ENCODE data around the gene NSMCE3. TPM values are rescaled to one million over a fixed set of nuclear protein-coding genes. Genes with fewer than 3 reads are reported as not detected.

Gene NSMCE3
- total RNA-seq, 1 donor from 2014 or later: 6.8 TPM

DNA sequence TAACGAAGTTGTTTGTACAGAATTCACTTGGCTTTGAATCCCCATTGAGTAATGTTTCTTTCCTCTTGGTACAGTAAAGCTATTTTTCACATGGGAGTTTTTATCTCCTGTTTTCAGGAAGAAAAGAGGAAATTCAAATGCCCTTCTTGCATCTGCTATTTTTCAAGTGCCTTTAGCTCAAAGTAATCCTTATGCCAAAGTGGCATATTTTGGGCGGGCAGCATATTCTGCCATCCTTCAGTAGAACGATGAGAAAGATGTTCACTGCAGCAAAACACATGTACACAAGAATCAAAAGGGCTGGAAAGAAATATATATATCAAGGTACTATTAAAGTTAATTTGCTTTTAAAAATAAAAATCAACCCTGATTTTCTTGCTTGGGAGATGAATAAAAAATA, 5.3 kb upstream of the NSMCE3 start:
- no peak for DNase-seq (ENCODE audit: missing footprints)
- intact Hi-C loops (cut with DNase I): no loop called here

DNA sequence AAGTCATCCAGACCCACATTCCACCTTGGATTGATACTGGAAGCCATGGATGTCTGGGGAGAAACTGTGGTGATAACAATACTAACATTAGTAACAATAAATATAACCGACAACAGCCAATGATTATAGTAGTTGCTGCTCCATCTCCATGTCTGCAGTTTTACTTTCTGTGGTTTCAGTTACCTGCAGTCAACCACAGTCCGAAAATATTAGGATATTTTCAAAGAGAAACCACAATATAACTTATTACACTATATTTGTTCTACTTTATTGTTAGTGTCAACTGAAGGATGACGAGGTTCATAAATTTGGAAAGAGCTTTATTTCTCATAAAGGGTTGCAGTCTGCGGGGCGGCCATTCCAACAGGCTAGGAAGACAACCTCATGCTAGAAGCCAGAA, 2.6 kb upstream of the NSMCE3 start:
- intact Hi-C loops (cut with DNase I): no loop called here

More for the DNA sequence above, 5.3 kb upstream of the NSMCE3 start:
- ATAC-seq: no peak

DNA sequence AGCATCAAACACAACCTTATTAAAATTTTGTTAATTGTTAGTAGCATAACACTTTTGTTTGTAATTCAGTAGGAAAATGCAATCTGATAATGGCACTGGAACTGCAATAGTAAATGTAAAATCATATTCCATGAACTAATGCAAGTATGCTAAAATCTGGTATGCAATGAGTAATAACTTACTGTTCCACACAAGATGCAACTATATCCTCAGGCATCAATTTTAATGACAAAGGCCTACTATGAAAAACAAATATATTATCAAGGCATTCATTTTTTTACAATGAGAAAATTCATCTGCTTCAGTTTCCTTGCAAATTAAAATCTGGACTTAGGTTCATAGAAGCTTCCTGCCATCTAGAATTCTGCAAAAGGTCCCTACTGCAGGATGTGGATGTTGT, 1.4 kb upstream of the NSMCE3 start:
- ATAC-seq: no peak
- no peak for DNase-seq (ENCODE audit: missing footprints)
- intact Hi-C loops (cut with DNase I): no loop called here

More for the DNA sequence above, 2.6 kb upstream of the NSMCE3 start:
- DNase-seq (ENCODE audit: missing footprints): no peak
- no peak for ATAC-seq

DNA sequence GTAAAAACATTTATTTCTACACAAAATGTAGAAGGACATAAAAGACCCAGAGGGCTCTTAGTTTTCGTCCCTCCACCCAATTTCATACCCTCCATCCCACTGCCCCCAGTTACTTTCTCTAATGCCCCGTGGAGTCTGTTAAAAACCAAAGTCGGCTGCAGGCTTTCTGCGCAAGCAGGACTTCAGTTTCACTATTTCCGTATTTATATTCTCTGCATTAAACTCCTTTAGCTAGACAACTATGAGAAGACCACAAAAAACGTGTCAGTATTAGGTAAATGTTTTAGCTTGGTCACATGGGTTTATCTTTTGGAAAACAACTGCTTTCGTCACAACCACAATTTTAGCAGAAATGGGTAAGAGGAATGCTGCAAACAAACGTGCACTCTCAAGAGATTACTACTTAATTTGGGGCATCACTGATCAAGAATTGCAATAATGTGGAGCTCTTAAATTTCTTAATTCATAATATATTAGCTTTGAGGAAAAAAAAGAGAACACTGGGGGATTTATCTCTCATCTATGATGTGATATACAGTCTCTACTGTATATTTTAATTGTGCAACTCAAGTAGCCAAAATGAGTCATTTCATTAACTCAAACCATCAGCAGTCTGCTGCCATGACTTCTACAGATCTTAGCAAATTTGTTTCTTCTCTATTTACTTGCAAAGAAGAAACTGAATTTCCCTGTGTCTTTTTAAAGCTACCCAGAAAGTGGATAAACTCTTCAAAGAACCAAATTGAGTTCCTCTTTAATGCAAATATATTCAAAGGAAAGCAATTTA, 740 bp upstream of the NSMCE3 start:
- ATAC-seq (no peak), DNase-seq (ENCODE audit: missing footprints) (no peak)
- intact Hi-C loops (cut with DNase I): no loop called here

DNA sequence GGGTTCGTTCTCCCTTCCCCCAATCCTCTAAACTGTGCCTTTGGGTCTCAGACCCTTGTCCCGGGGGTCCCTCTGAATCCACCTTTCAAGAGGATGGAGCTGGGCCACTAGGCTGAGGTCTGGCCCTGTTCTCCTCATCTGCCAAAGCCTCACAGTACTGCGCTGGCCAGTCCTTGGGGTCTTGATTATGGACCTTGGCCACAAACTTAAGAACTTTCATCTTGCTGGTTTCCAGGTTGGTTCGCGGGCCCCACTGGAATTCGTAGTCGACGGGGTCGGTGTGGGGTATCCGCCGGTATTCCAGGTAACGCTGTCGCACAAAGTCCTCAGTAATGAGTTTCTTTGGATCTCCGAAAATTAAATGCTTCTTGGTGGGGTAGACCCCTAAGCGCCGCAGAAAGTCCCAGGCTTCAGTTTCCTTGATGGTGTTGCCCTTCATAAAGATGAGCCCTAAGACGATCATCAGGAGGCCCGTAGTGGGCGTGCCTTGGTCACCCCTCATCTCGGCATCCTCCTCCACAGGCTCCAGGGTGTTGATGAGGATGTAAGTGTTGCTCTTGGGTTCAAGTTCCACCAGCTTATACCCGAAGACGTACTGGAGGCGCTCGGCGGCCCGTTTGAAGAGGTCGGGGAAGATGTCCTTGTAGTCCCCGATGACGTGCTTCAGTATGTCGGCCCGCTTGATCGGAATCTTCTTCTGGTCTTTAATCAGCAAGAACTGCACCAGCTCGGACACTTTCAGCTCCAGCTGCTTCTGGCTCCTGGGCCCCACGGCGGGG, 727 bp downstream of the NSMCE3 start:
- DNase-seq (ENCODE audit: missing footprints) (no peak), ATAC-seq (peak; percentile 36)
- intact Hi-C loops (cut with DNase I): no loop called here

DNA sequence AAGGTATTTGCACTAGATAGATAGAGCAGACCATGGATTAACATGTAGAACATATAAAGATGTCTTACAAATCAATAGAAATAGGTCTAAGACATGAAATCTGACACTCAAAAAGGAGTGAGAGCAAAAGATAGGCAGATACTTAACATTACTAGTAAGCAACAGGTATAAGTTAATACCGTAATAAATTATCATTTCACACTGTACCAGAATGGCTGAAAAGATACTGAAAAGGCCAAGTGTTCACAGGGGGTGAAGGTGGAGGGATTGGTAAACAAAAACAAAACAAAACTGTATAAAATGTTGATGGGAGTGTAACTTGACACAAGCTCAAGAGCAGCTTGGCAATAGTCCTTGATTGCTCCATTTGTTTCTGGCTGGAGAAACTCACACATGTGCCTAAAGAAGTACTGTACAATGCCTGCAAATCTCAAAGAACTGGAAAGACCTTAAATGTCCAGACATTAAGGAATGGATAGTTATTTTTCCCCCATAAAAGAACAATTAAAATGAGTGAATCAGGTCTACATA, 3.5 kb downstream of the NSMCE3 start:
- DNase-seq (ENCODE audit: missing footprints) (no peak), ATAC-seq (no peak)
- intact Hi-C loops (cut with DNase I): no loop called here

DNA sequence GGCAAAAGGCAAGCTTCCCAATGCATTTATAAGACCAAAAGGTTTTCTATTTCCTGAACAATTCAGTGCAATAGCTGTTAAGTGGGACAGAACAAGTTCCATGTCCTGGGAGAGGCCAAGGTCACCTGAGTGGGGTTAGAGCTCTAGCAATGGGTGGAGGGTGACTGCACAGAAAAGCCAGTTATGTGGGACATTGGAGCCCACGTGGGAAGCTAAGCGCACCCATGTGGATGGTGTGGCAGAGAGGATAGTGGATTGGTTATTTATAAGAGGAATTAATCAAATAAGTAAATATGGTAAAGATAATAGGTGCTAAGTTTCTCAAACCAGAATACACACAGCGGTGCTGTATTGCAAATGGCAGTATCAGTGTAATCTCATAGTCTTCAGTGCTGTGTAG, 6.3 kb downstream of the NSMCE3 start:
- intact Hi-C loops (cut with DNase I): no loop called here
- no peak for DNase-seq (ENCODE audit: missing footprints)
- no peak for ATAC-seq

DNA sequence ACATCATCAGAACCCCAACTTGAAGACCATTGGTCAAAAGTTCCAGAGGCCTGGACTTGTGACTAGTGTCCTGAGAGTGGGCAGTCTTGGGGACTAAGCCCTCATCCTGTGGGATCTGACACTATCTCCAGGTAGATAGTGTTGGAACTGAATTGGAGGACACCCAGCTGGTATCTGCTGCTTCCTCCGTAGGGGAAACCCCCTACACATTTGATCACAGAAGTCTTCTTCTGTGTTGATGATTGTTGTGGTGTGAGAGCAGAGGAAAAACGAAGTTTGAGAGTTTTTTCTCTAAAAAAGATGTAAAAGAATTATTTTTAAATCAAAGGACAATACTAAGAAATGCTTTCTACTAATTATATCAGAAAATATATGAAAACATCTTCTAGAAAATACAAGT, 6.9 kb downstream of the NSMCE3 start:
- intact Hi-C loops (cut with DNase I): no loop called here
- no peak for DNase-seq (ENCODE audit: missing footprints)
- ATAC-seq: no peak

DNA sequence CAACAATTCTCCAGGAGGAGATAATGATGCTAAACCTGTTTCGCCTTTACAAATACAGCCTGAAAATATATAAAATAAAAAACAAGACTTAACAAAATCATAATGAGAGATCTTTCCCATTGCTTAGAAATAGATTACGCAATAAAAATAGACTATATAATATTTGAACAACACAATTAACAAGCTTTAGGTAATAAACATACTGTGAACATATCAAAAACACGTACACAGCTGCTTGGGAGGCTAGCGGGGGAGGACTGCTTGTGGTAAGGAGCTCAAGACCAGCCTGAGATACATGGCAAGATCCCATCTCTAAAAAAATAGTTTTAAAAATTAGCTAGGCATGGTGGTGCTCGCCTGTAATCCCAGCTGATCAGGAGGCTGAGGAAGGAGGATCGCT, 8.7 kb downstream of the NSMCE3 start:
- ATAC-seq (no peak), DNase-seq (ENCODE audit: missing footprints) (no peak)
- intact Hi-C loops (cut with DNase I): no loop called here

DNA sequence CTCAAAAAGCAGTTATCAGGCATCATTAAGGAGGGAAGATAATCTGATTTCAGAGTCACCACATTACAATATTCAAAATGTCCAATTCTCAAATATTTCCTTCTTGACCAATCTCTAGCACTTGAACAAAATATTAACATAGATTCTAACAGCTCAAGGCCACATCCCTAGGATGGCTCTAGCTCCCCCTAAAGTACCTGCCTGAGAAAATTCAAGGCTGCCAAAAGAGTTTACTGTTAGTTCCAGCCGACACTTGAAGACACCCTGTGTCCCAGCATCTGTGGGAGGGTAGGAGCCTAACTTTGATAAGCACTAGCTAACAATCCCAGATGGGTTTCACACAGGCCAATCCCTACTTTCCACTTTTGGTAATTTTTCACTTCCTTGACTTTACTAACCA, 10.4 kb downstream of the NSMCE3 start:
- DNase-seq (ENCODE audit: missing footprints): no peak
- intact Hi-C loops (cut with DNase I): no loop called here
- no peak for ATAC-seq

DNA sequence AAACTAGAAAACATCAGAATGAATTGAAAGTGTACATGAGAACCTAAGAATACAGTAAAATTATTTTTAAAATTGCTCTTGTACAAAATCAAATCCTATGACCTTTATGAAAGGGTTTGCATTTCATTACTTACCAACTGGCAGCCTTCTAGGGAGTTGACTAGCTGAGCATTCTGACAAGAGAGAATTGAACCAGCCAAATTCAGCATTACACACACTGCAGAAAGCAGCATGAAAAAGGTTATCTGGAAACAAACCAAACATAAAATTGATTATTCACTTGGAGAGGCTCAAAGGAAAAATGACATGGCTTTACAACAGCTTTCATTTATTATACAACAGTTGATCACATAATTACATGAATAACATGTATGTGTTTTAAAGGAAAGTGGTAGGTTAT, 17.4 kb downstream of the NSMCE3 start:
- intact Hi-C loops (cut with DNase I): no loop called here
- no peak for ATAC-seq

DNA sequence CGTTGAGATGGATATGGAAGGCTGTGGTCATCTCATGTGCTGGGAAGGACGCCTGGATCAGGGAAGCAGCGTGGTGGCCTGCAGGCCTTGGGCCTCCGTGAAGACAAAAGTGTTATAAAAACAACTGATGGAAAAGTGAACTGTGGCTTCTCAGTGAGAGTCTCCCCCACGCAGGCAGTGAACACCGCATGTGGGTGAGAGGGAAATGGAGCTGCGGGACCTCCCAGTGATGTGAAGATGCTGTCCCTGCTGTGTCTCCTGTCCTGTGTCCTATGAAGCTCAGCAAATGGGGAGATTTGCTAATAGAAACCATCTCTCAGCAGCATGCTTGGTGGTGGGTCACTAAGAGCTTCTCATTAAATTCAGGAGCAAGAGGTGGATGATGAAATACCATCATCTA, 25.1 kb downstream of the NSMCE3 start:
- DNase-seq (ENCODE audit: missing footprints) (no peak), ATAC-seq (no peak)
- intact Hi-C loops (cut with DNase I): no loop called here

More for the DNA sequence above, 17.4 kb downstream of the NSMCE3 start:
- no peak for DNase-seq (ENCODE audit: missing footprints)

DNA sequence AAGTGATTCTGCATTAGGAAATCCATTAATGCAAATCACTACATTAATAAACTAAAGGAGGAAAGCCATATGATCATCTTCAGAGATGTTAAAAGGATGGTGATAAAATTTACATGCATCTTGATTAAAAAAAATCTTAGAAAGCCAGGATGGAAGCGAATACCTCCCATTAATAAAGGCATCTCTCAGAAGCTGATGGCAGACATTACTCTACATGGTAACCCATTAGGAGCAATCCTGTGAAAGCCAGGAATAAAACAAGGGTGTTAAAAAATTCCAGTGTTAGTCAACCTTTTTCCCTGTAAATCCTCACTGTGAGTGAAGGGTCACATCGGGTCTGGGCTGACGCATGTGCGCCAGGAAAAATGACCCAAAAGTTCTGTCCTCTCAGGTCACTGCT, 25.5 kb downstream of the NSMCE3 start:
- no peak for ATAC-seq
- no peak for DNase-seq (ENCODE audit: missing footprints)
- intact Hi-C loops (cut with DNase I): no loop called here

DNA sequence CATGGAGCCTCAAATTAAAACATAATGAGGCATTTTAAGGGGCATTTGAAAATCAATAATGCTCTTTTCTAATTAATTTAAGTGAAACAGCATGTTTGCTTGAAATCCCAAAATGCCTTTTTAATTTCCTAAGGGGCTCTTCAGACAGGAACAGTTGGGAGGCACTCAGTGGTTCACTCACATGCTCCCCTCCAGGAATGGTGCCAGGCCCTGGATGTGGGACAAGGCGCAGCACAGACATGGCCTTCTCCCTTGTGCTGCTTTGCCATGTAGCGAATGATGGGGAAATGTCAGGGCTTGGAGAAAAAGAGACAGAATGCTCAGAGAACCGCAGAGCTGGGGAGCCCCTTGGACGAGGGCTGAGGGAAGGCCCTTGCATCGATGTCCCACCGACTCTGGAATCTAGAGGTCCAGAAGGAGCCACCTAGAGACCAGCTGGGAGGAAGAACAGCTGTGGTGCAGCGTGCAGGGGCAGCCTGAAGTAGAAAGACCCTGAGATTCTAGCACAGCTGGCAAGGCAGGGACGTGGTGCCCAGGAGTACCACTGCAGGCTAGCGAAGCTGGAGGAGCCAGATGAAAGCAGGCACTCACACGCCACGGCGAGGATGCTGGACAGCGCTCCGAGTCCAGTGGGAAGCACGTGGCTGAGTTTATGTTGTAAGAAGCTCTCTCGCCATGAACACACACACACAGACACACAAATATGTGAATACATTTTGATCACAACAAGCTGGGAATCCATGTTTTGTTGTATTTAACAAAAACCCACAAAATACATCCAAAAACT, 27.0 kb downstream of the NSMCE3 start:
- intact Hi-C loops (cut with DNase I): no loop called here
- ATAC-seq (no peak), DNase-seq (ENCODE audit: missing footprints) (no peak)

DNA sequence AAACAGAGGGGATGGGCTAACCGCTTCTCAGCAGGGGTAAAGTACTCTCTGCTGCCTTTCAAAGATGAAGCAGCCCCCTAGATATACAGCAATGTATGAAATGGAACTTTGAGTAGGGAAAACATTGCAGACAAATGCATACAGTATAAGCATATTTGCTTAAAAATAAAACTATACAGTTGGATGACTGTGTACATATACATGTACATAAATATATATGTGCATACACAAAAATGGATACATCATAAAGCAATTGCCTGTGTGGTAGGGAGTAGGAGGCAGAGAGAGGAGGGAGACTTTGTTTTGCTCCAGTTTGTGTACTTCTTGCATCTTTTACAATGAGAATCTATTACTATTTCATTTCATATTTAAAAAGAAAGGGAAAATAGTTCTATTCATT, 28.4 kb downstream of the NSMCE3 start:
- ATAC-seq (no peak), DNase-seq (ENCODE audit: missing footprints) (no peak)
- intact Hi-C loops (cut with DNase I): no loop called here

DNA sequence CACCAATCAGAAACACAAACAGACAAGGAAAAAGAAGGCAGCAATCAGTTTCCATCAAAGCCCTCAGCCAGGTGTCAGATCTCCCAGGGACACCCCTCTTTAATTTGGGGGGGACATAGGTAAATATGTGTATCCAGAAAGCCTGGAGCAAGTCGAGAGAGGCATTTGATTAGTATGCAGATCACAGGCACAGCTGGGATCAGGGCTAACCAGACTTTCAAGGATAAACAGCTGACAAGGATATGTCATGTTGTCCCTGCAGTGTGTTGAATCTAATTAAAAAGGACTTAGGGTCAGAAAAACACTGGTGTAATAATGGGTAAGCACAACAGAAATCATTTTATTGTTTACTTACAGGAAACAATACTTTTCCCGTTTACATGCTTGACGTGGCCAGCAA, 30.2 kb downstream of the NSMCE3 start:
- ATAC-seq (no peak), DNase-seq (ENCODE audit: missing footprints) (no peak)
- intact Hi-C loops (cut with DNase I): no loop called here

DNA sequence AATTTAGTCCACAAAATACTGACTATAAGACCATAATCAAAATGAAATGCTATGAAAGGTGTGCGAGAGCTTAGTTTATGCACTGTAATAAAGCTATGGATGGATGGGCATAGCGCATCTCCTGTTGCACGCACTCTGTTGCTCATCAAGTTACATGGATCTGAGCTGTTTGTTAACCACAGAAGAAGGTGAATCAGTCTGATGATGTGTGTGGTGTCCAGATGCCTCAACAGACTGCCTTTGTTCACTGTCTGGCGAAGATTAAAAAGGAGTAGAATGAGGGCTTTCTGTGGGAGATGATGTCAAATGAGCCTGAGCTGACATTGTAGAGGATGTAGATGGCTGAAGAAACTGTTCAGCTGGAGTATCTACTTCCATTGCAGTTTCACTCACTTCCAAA, 36.1 kb downstream of the NSMCE3 start:
- ATAC-seq: no peak
- intact Hi-C loops (cut with DNase I): no loop called here
- DNase-seq (ENCODE audit: missing footprints): no peak

DNA sequence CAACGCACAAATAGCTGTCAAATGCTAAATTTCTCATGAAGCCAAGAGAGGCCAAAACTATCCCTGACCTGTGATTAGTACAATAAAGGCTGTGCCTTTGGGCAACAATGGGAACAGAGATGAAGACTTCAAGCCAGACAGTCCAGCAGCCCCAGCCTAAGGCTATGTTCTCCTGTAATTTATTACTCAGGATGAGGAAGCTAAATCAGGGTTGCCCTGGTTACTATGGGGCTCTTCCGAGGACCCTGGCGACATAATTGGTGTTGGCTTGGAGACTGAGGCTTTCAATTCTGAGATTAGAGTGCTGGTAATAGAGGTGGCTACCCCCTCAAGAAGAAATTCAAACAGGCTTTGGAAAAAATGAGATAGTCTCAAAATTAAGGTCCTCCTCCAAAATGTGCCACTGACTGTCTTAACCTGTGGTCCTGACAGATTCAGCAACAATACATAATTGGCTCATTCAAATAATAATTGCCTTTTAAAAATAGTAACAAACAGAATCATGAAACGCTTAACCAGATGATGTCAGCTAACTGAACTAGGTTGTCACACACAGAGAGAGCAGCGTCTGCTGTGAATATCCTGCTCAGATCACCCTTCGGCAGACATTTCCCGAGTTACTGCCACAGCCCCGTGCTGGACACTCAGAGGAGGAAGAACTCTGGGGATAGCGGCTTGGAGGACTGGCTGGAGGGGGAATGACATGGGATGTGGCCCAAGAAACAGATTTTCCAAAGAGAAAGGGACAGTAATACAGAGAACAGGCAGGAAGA, 43.0 kb downstream of the NSMCE3 start:
- ATAC-seq (no peak), DNase-seq (ENCODE audit: missing footprints) (no peak)
- intact Hi-C loops (cut with DNase I): no loop called here

Data from Right ventricle myocardium inferior (tissue), 1 donor.